HG03060 (cell line): ENCODE results near the gene ZSWIM5.
"Not testable (repeated sequence)": the region's sequence is repeated elsewhere in the genome, so short reads cannot be mapped to it uniquely, and the experiment has no call there.

ENCODE experiments used
- ATAC-seq: cut with Tn5 transposase; IDR thresholded peaks from one replicate; pipeline ENCODE4 v1.9.1; 2021; ENCODE audit warnings: low read depth, moderate number of reproducible peaks; ENCODE audit not compliant: unreplicated experiment

The ZSWIM5 gene

GRCh38 chr1:45008516-45008915 lies 197.9 kb downstream of the ZSWIM5 start:
- no peak for ATAC-seq

DNA sequence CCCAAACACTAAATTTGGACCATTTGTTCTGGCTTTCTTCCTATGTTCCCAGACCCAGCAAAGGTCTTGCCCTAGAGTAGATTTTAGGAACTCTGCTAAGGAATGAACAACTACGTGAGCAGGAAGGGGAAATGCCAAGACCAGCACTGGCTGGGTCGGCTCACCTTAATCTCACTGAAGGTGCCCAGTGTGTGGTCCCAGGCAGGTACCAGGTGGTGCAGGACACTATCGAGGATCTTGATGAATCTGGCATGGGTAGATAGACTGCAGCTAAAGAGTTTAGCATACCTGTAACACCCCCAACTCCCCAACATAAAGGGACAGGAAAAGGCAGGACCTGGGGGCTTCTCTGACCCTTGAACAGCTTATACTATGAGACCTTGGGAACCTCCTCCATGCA lies 198.3 kb downstream of the ZSWIM5 start:
- no peak for ATAC-seq

DNA sequence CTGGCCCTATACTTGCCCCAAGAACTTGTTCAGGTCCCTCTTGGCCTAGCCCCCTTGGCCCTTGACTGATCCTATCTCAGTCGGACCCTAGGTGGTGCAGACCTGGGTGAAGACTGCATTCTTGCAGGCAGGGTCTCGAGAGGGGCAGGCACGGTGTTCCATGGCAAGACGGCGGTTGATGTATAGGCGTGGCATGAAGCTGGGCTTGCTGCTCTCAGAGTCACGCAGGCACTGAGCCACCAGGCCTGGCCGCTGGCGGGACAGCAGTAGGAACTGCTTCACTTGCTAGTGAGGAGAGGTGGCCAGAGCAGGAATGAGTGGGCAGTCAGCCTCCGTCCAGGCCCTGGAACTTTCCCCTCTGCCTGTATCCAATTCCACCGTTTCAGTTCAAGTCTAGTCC lies 199.1 kb downstream of the ZSWIM5 start:
- no peak for ATAC-seq

- ATAC-seq = no peak
These were observed 200.6 kb downstream of the ZSWIM5 start for GRCh38 chr1:45005761-45006160.

DNA sequence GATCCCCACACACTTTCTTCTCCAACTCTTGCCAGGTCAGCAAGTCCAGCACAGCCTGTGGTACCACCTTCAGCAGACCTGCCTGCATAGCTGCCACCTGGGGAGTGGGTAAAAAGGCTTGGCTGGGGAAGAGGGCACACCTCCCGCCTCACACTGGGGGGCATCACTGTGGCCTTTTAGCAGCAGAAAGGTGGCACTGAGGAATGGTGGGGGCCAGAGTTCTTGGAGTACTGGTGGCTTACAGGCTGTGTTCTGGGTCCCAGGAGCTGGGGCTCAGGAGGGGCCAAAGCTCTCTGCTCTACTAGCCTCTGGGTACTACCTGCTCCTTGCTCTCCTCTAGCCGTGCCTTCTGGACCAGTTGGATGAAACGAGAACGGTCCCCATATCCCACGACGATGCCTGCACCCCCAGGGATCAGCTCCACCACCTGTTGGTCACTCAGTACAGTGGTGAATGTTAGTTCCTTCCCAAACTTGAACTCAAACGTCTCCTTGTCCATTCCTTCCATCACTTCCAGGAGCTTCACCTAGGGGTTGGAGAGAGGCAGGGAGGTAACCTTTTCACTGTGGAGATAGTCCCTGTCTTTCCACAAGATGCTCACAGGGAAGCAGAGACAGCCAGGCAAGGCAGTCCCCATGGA lies 202.0 kb downstream of the ZSWIM5 start:
- no peak for ATAC-seq

GRCh38 chr1:45003741-45004140 lies 202.7 kb downstream of the ZSWIM5 start:
- ATAC-seq = no peak

DNA sequence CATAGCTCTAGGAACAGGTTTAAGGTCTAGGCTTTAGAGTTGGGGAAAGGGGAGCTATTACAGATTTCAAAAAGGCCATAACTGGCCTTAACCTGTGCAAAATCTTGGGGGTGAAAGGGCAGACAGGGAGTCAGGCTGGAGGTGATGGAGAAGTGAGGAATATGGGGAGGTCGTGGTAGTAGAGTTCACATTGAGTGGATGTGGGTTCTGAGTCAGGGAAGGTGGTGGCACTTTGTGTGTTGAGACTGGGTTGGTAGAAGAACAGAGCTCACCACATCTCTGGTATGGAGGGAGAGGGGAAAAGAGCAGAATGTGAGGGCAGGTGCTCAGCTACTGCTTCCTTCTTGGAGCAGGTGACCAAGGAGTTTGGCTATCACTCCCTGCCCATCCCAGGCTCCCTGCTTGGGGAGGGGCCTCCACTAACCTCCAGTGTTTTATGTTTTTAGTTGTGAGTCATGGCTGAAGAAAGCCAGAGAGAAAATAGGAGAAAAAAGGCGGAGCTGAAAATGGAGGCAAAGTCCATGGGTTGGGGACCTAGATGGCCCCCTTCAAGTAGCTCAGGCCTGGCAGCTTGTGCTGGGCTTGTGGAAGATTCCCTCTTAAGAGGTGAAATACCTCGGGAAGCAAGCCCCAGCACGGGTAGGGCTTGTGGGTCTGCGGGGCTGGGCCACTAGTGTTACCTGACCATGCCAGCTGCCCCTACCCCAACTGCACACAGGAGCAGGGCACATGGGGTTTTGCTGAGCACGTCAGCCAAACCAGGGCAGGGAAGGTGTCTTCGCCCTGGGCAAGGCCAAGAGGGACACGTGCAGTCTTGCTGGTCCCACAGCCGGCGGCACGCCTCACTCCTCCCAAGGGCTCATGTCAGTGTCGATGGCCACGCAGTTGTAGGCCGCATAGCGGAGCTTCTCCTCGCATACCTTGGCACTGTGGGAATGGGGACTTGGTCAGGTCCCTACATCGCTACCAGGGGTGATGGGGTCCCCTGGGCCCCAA lies 203.5 kb downstream of the ZSWIM5 start:
- ATAC-seq = no peak

- not testable (repeated sequence) for ATAC-seq
These were observed 204.8 kb downstream of the ZSWIM5 start for GRCh38 chr1:45001576-45001975.

GRCh38 chr1:45001011-45001481 lies 205.4 kb downstream of the ZSWIM5 start:
- ATAC-seq = no peak

GRCh38 chr1:44999232-44999631 lies 207.2 kb downstream of the ZSWIM5 start:
- ATAC-seq = no peak

DNA sequence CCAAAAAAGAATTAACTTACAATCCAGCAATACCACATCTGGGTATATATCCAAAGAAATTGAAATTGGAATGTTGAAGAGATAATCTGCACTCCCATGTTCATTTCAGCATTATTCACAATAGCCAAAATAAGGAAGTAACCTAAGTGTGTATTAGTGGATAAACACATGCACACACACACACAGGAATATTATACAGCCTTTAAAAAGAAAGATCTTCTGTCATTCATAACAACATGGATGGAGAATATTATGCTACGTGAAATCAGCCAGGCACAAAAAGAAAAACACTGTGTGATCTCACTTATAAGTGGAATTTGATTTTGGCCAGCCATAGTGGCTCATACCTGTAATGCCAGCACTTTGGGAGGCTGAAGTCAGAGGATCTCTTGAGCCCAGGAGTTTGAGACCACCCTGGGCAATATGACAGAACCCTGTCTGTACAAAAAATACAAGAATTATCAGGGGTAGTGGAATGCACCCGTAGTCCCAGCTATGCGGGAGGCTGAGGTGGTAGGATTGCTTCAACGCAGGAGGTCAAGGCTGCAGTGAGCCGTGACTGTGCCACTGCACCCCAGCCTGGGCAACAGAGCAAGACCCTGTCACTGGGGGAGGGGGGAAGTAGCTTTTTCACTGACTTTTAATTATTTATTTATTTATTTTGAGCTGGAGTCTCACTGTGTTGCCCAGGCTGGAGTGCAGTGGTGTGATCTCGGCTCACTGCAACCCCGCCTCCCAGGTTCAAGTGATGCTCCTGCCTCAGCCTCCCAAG lies 210.8 kb downstream of the ZSWIM5 start:
- no peak for ATAC-seq

- ATAC-seq = no peak
These were observed 212.0 kb downstream of the ZSWIM5 start for GRCh38 chr1:44994309-44994898.

DNA sequence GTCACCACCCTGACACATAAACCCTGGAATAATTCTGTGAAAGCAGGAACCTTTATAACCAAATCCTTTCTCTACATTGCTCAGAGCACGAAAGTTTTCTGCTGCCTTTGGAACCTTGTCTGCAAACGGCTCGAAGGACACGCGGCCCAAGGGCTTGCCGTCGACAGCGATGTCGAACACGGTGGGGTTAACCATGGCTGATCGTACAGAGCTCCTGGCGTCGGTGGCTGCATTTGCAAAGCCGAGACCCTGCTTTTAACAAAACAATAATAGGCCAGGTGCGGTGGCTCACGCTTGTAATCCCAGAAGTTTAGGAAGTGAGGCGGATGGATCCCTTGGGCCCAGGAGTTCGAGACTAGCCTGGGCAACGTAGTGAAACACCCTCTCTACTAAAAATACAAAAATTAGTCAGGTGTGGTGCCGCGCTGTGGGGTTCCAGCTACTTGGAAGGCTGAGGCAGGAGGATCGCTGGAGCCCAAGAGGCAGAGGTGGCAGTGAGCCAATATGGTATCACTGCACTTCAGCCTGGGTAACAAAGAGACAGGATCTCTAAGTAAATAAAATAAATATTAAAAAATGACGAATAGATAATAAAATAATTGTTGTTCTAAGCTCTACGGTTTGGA lies 217.8 kb downstream of the ZSWIM5 start:
- no peak for ATAC-seq

- ATAC-seq = no peak
These were observed 220.6 kb downstream of the ZSWIM5 start for GRCh38 chr1:44985747-44986359.

GRCh38 chr1:44977372-44977771 lies 229.0 kb downstream of the ZSWIM5 start:
- ATAC-seq = not testable (repeated sequence)

- no peak for ATAC-seq
These were observed 230.2 kb downstream of the ZSWIM5 start for GRCh38 chr1:44976252-44976651.

DNA sequence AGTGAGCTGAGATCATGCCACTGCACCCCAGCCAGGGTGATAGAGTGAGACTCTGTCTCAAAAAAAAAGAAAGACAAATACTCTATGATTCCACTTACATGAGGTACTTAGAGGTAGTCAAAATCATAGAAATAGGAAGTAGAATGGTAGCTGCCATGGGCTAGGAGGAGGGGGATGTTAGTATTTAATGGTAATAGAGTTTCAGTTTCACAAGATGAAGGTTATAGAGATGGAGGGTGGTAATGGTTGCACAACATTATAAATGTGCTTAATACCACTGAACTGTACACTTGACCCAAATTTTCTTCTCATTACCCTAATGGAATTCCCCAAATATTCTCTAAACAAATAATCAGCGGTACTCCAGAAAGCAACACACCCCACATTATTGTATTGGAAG lies 232.8 kb downstream of the ZSWIM5 start:
- no peak for ATAC-seq

DNA sequence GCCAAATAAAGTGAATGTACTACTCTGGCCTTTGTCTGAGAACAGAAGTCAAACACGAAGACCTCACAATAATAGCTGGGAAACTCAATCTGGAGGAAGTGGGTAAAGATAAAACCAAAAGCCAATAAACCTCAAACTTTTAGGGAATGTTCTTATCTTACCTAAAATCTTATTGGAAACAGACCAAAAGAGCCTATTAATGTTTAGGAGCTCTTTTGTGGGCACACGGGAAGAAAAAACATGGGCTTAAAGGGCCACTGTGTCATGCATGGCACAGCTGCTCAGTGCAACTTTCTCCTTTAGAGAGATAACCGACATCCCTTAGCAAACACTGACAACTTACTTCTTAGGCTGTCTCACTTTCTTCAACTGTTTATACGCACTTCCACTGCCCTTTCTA lies 236.1 kb downstream of the ZSWIM5 start:
- ATAC-seq = no peak
